Hepatocyte (in vitro differentiated cells): Measurements from ENCODE around the gene IRGC.

Source experiments
- CTCF ChIP-seq: fragments of 200-600 bp; sonication (generic); IDR thresholded peaks from 2 replicates; pipeline ENCODE4 v1.5.1; 2016; ENCODE audit warnings: antibody characterized with exemption, mild to moderate bottlenecking; ENCODE audit not compliant: poor library complexity
- EZH2 ChIP-seq: fragments of 200-600 bp; sonication (generic); IDR thresholded peaks from 2 replicates; pipeline ENCODE4 v1.6.1; 2016; ENCODE audit warnings: antibody characterized with exemption, mild to moderate bottlenecking, borderline replicate concordance
- EZH2phosphoT487 ChIP-seq: fragments of 200-600 bp; sonication (generic); IDR thresholded peaks from one replicate; pipeline ENCODE4 v1.6.1; 2018; ENCODE audit warnings: antibody characterized with exemption, mild to moderate bottlenecking, low read depth, moderate library complexity; ENCODE audit not compliant: unreplicated experiment, severe bottlenecking

GRCh38 chr19:43720936-43721335 lies 5.1 kb downstream of the IRGC start:
- TF ChIP-seq CTCF: no peak
- no peak for TF ChIP-seq EZH2
- TF ChIP-seq EZH2phosphoT487: no peak
